ENCODE results near the gene SIM1.

The SIM1 gene

DNA sequence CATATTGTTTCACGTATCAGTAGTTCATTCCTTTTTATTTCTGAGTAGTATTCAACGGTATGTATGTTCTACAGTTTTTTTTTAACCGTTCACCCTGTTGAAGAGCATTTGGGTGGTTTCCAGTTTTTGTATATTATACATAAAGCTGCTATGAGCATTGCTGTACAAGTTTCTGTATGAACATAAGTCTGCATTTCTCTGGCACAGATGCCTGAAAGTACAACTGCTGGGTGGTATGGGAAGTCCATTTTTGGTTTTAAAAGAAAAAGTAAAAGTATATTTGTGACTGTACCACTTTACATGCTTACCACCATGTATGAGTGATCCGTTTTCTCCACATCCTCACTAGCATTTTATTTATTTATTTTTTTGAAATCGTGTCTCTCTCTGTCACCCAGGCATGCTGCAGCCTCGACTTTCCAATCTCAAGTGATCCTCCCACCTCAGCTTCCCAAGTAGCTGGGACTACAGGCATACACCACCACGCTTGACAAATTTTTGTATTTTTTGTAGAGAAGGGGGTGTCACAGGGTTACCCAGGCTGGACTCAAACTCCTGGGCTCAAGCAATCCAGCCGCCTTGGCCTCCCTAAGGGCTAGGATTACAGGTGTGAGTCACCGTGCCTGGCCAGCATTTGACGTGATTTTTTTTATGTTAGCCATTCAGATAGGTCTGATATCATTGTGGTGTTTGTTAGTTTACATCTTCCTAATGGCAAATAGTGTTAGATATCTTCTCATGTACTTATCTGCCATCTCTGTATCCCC lies 11.0 kb upstream of the SIM1 start:
- WGBS, 2 donors (ENCODE audit: extremely low coverage in 2 of 2, insufficient read length in 2 of 2, insufficient replicate concordance in 1 of 2): no CpG with 5 or more reads among the region's 10 CpGs
- Histone ChIP-seq H3K4ac (ENCODE audit: low read length) (no peak overlapping the region), H3K27me3 (ENCODE audit: control insufficient read depth in 3 of 3, insufficient read depth in 3 of 3, low read depth in 1 of 3, low read length in 3 of 3) (peaks cover 0 to 67% (median 4%) of the 10 kb centered on the region in 3 experiments), H2AK5ac (ENCODE audit: low read depth, low read length) (no peak overlapping the region), H3K23ac (ENCODE audit: low read depth, low read length, poor library complexity) (no peak overlapping the region), H2BK120ac (ENCODE audit: low read depth, low read length) (no peak overlapping the region), H3K9ac (ENCODE audit: low read depth, low read length, poor library complexity) (no peak overlapping the region), H3K27ac (replicated peaks; ENCODE audit: low read length) (no peak overlapping the region), H2BK12ac (ENCODE audit: low read length) (no peak overlapping the region), H3K4me3 (ENCODE audit: low read length in 2 of 2) (no peak overlapping the region), H3K4me1 (ENCODE audit: control insufficient read depth in 2 of 2, insufficient read depth in 1 of 2, low read depth in 1 of 2, low read length in 2 of 2) (no peaks in the 10 kb centered on the region), H3K4me2 (ENCODE audit: insufficient read depth, low read length, poor library complexity, severe bottlenecking) (no peak overlapping the region), H3K14ac (ENCODE audit: low read length) (no peak overlapping the region), H2BK15ac (ENCODE audit: low read length) (no peak overlapping the region), H2BK5ac (ENCODE audit: low read length) (no peak overlapping the region), H3K79me1 (ENCODE audit: low read depth, low read length) (no peaks in the 10 kb centered on the region), H4K91ac (ENCODE audit: low read depth, low read length, poor library complexity) (no peak overlapping the region), H3K36me3 (replicated peaks in 1 of 2; ENCODE audit: control insufficient read depth in 2 of 2, insufficient read depth in 2 of 2, low read length in 2 of 2) (no peaks in the 10 kb centered on the region), H3K9me3 (replicated peaks in 1 of 2; ENCODE audit: control insufficient read depth in 2 of 2, insufficient read depth in 1 of 2, low read depth in 1 of 2, low read length in 2 of 2) (peaks cover 0 to 1% of the 10 kb centered on the region in 2 donors), H4K8ac (ENCODE audit: low read depth, low read length) (no peak overlapping the region), H2AFZ (ENCODE audit: low read length) (no peak overlapping the region), H3K18ac (ENCODE audit: low read length) (no peak overlapping the region)
- no peak for DNase-seq (ENCODE audit: low spot score)

DNA sequence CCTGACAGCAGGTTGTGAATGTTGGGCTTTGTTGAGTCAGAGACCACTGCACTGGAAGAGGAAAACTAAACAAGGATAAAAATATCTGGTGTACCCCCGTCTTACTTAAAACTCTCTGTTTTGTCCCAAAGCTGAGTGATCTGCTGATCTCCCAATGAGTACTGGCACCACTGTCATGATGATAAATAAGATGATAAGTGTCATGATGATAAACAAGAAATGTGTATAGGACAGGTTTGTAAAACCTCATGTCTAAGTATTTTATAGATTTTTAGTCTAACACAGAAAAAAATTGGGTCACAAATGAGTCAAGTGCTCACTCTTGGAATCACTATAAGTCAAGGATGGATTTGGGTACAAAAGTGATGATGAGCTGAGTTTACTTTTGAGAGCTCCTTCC lies 8.5 kb upstream of the SIM1 start:
- Histone ChIP-seq H4K91ac (ENCODE audit: low read depth, low read length, poor library complexity) (no peak overlapping the region), H3K9me3 (replicated peaks in 1 of 2; ENCODE audit: control insufficient read depth in 2 of 2, insufficient read depth in 1 of 2, low read depth in 1 of 2, low read length in 2 of 2) (no peaks in the 10 kb centered on the region), H3K27ac (replicated peaks; ENCODE audit: low read length) (no peak overlapping the region), H3K9ac (ENCODE audit: low read depth, low read length, poor library complexity) (no peak overlapping the region), H3K4me1 (ENCODE audit: control insufficient read depth in 2 of 2, insufficient read depth in 1 of 2, low read depth in 1 of 2, low read length in 2 of 2) (no peaks in the 10 kb centered on the region), H2BK15ac (ENCODE audit: low read length) (no peak overlapping the region), H3K4me3 (ENCODE audit: low read length in 2 of 2) (no peak overlapping the region), H3K18ac (ENCODE audit: low read length) (no peak overlapping the region), H3K4me2 (ENCODE audit: insufficient read depth, low read length, poor library complexity, severe bottlenecking) (no peak overlapping the region), H3K27me3 (ENCODE audit: control insufficient read depth in 3 of 3, insufficient read depth in 3 of 3, low read depth in 1 of 3, low read length in 3 of 3) (peaks cover 11 to 89% (median 25%) of the 10 kb centered on the region in 3 experiments), H2BK120ac (ENCODE audit: low read depth, low read length) (no peak overlapping the region), H2AFZ (ENCODE audit: low read length) (no peak overlapping the region), H3K4ac (ENCODE audit: low read length) (no peak overlapping the region), H3K36me3 (replicated peaks in 1 of 2; ENCODE audit: control insufficient read depth in 2 of 2, insufficient read depth in 2 of 2, low read length in 2 of 2) (no peaks in the 10 kb centered on the region), H3K79me1 (ENCODE audit: low read depth, low read length) (no peaks in the 10 kb centered on the region), H3K23ac (ENCODE audit: low read depth, low read length, poor library complexity) (no peak overlapping the region), H2AK5ac (ENCODE audit: low read depth, low read length) (no peak overlapping the region), H2BK5ac (ENCODE audit: low read length) (no peak overlapping the region), H3K14ac (ENCODE audit: low read length) (no peak overlapping the region), H2BK12ac (ENCODE audit: low read length) (no peak overlapping the region), H4K8ac (ENCODE audit: low read depth, low read length) (no peak overlapping the region)
- no CpG with 5 or more reads among the region's 1 CpG for WGBS, 2 donors (ENCODE audit: extremely low coverage in 2 of 2, insufficient read length in 2 of 2, insufficient replicate concordance in 1 of 2)
- DNase-seq (ENCODE audit: low spot score): no peak

DNA sequence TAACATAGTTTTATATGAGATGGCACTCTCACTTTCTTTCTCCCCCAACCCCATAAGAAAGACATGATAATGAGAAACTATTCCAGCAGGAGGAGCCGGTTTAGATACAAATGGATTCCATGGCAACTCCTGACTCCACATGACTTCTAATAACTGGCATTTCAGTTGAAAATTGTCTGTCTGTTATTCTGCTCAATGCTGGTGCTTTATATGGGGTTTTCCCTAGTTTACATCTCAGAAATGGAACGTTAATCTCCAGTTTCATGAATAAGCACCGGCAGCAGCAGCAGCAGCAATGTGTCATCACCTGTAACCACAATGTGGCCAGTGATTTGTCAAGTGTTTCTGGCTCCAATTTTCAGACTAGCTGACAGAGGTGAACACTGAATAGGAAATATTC lies 8.0 kb upstream of the SIM1 start:
- H4K91ac ChIP-seq (ENCODE audit: low read depth, low read length, poor library complexity): no peak overlapping the region
- H3K4me1 ChIP-seq (ENCODE audit: control insufficient read depth in 2 of 2, insufficient read depth in 1 of 2, low read depth in 1 of 2, low read length in 2 of 2): no peaks in the 10 kb centered on the region
- no peak overlapping the region for H2AK5ac ChIP-seq (ENCODE audit: low read depth, low read length)
- no peak overlapping the region for H3K9ac ChIP-seq (ENCODE audit: low read depth, low read length, poor library complexity)
- no peak overlapping the region for H2BK12ac ChIP-seq (ENCODE audit: low read length)
- H3K9me3 ChIP-seq (replicated peaks in 1 of 2; ENCODE audit: control insufficient read depth in 2 of 2, insufficient read depth in 1 of 2, low read depth in 1 of 2, low read length in 2 of 2): no peaks in the 10 kb centered on the region
- no peak for DNase-seq (ENCODE audit: low spot score)
- H3K27ac ChIP-seq (replicated peaks; ENCODE audit: low read length): no peak overlapping the region
- H3K79me1 ChIP-seq (ENCODE audit: low read depth, low read length): no peaks in the 10 kb centered on the region
- no peak overlapping the region for H3K18ac ChIP-seq (ENCODE audit: low read length)
- H2AFZ ChIP-seq (ENCODE audit: low read length): no peak overlapping the region
- no peak overlapping the region for H3K4me3 ChIP-seq (ENCODE audit: low read length in 2 of 2)
- H2BK15ac ChIP-seq (ENCODE audit: low read length): no peak overlapping the region
- no peaks in the 10 kb centered on the region for H3K36me3 ChIP-seq (replicated peaks in 1 of 2; ENCODE audit: control insufficient read depth in 2 of 2, insufficient read depth in 2 of 2, low read length in 2 of 2)
- no peak overlapping the region for H3K4me2 ChIP-seq (ENCODE audit: insufficient read depth, low read length, poor library complexity, severe bottlenecking)
- no peak overlapping the region for H4K8ac ChIP-seq (ENCODE audit: low read depth, low read length)
- no CpG with 5 or more reads among the region's 3 CpGs for WGBS, 2 donors (ENCODE audit: extremely low coverage in 2 of 2, insufficient read length in 2 of 2, insufficient replicate concordance in 1 of 2)
- no peak overlapping the region for H3K23ac ChIP-seq (ENCODE audit: low read depth, low read length, poor library complexity)
- no peak overlapping the region for H3K14ac ChIP-seq (ENCODE audit: low read length)
- peaks cover 15 to 93% (median 30%) of the 10 kb centered on the region in 3 experiments for H3K27me3 ChIP-seq (ENCODE audit: control insufficient read depth in 3 of 3, insufficient read depth in 3 of 3, low read depth in 1 of 3, low read length in 3 of 3)
- H2BK5ac ChIP-seq (ENCODE audit: low read length): no peak overlapping the region
- no peak overlapping the region for H3K4ac ChIP-seq (ENCODE audit: low read length)
- no peak overlapping the region for H2BK120ac ChIP-seq (ENCODE audit: low read depth, low read length)

DNA sequence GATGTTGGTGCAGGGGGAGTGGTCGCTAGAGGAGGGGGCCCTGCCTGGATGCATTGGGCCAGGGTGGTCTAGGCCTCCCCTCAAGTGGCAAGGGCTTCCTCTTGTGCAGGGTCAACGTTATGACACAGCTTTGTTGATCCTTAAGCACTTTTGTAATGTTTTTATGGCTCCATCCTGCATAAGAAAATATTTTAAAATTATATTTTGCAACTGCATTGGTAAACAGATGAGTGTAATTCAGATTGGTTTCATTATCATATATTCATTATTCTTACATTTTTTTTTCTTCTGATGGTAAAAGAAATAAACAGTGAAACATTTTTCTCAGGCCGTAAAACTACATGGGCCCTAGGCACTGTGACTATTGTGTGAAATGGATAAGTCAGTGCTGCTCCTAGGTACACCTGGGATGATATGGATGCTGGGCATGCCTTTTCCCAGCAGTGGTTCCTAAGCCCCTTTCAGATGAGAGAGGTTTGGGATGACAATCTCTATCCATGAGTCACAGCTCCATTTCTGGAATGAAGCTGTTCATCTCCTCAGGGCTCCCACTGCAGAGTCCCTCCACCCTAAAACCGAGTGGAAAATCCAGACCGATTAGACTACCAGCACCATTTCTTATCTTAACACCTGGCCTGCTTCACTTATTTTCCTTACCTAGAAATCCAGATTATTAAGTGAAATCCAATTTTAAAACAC lies 5.8 kb upstream of the SIM1 start:
- H3K79me1 ChIP-seq (ENCODE audit: low read depth, low read length): no peaks in the 10 kb centered on the region
- no peak overlapping the region for H3K27ac ChIP-seq (replicated peaks; ENCODE audit: low read length)
- no peak overlapping the region for H3K18ac ChIP-seq (ENCODE audit: low read length)
- peaks cover 29 to 97% (median 51%) of the 10 kb centered on the region in 3 experiments for H3K27me3 ChIP-seq (ENCODE audit: control insufficient read depth in 3 of 3, insufficient read depth in 3 of 3, low read depth in 1 of 3, low read length in 3 of 3)
- no peaks in the 10 kb centered on the region for H3K36me3 ChIP-seq (replicated peaks in 1 of 2; ENCODE audit: control insufficient read depth in 2 of 2, insufficient read depth in 2 of 2, low read length in 2 of 2)
- H2BK120ac ChIP-seq (ENCODE audit: low read depth, low read length): no peak overlapping the region
- no peak for DNase-seq (ENCODE audit: low spot score)
- H2AK5ac ChIP-seq (ENCODE audit: low read depth, low read length): no peak overlapping the region
- no CpG with 5 or more reads among the region's 5 CpGs for WGBS, 2 donors (ENCODE audit: extremely low coverage in 2 of 2, insufficient read length in 2 of 2, insufficient replicate concordance in 1 of 2)
- no peak overlapping the region for H2BK15ac ChIP-seq (ENCODE audit: low read length)
- H4K8ac ChIP-seq (ENCODE audit: low read depth, low read length): no peak overlapping the region
- no peak overlapping the region for H3K9ac ChIP-seq (ENCODE audit: low read depth, low read length, poor library complexity)
- H3K4me3 ChIP-seq (ENCODE audit: low read length in 2 of 2): no peak overlapping the region
- no peak overlapping the region for H2AFZ ChIP-seq (ENCODE audit: low read length)
- no peaks in the 10 kb centered on the region for H3K9me3 ChIP-seq (replicated peaks in 1 of 2; ENCODE audit: control insufficient read depth in 2 of 2, insufficient read depth in 1 of 2, low read depth in 1 of 2, low read length in 2 of 2)
- H4K91ac ChIP-seq (ENCODE audit: low read depth, low read length, poor library complexity): no peak overlapping the region
- H3K4me1 ChIP-seq (ENCODE audit: control insufficient read depth in 2 of 2, insufficient read depth in 1 of 2, low read depth in 1 of 2, low read length in 2 of 2): no peaks in the 10 kb centered on the region
- H2BK12ac ChIP-seq (ENCODE audit: low read length): no peak overlapping the region
- H3K4me2 ChIP-seq (ENCODE audit: insufficient read depth, low read length, poor library complexity, severe bottlenecking): no peak overlapping the region
- H3K4ac ChIP-seq (ENCODE audit: low read length): no peak overlapping the region
- no peak overlapping the region for H3K14ac ChIP-seq (ENCODE audit: low read length)
- no peak overlapping the region for H2BK5ac ChIP-seq (ENCODE audit: low read length)
- no peak overlapping the region for H3K23ac ChIP-seq (ENCODE audit: low read depth, low read length, poor library complexity)
